Naive thymus-derived CD8-positive, alpha-beta T cell (primary cell): Measurements from ENCODE around the gene KRTAP12-1. TPM values are rescaled to one million over a fixed set of nuclear protein-coding genes. Genes with fewer than 3 reads are reported as not detected.

Experiments
- ATAC-seq, 2 donors: fragments of 150-1000 bp; cut with Tn5 transposase in 1 of 2; sonication (Bioruptor Pico), chemical (Tn5 transposase) in 1 of 2; 1 replicate in 1 of 2; 2 replicates in 1 of 2; pipeline ENCODE4 v1.10.0; 2021; ENCODE audit warnings: mild to moderate bottlenecking in 2 of 2, moderate library complexity in 2 of 2
- POLR2A ChIA-PET: fragments of 350-600 bp; sonication (Branson Sonifier 250); formaldehyde crosslinking; loops from one replicate; lab custom pipeline; 2021; ENCODE audit warnings: antibody characterized with exemption; lab: Charles Lee
- DNase-seq, 10 donors: peaks; one replicate each; pipeline versions ENCODE4 v3.0.0 to v3.0.0-alpha.2; 2020 to 2022
- H3K27ac Mint-ChIP-seq, 10 donors: one replicate each; pipeline ENCODE4 v1.8.0; 2020 to 2022; ENCODE audit warnings: mild to moderate bottlenecking in 10 of 10, mixed read lengths in 10 of 10, moderate library complexity in 4 of 10, inconsistent platforms in 1 of 10
- H3K27me3 Mint-ChIP-seq, 5 donors: one replicate each; pipeline ENCODE4 v1.8.0; 2021 to 2022; ENCODE audit warnings: mixed read lengths in 5 of 5
- H3K36me3 Mint-ChIP-seq, 3 donors: one replicate each; pipeline ENCODE4 v1.8.0; 2020 to 2022; ENCODE audit warnings: mixed read lengths in 3 of 3, mild to moderate bottlenecking in 2 of 3, inconsistent platforms in 1 of 3
- H3K4me1 Mint-ChIP-seq, 4 donors: one replicate each; pipeline ENCODE4 v1.8.0; 2021 to 2022; ENCODE audit warnings: mixed read lengths in 4 of 4
- H3K4me3 Mint-ChIP-seq, 10 donors: one replicate each; pipeline ENCODE4 v1.8.0; 2020 to 2022; ENCODE audit warnings: mild to moderate bottlenecking in 10 of 10, mixed read lengths in 10 of 10, moderate library complexity in 6 of 10, inconsistent platforms in 1 of 10
- H3K9me3 Mint-ChIP-seq, 9 donors: one replicate each; pipeline ENCODE4 v1.8.0; 2020 to 2022; ENCODE audit warnings: mixed read lengths in 9 of 9, mild to moderate bottlenecking in 3 of 9, inconsistent platforms in 1 of 9, moderate library complexity in 1 of 9
- polyA plus RNA-seq, 3 donors: library from polyadenylated mRNA; unstranded; fragments of 300-500 nt; fragmentation: Illumina TruSeq; gene quantifications; one replicate each; pipeline ENCODE4 v1.2.3, GENCODE V29; 2021
- total RNA-seq, 8 experiments: library from RNA in 2 of 8; stranded (reverse) in 2 of 8; gene quantifications; one replicate each; pipeline ENCODE4 v1.2.3 and lab custom pipeline; 2021 to 2026

KRTAP12-1 gene
- total and polyA plus RNA-seq, 5 experiments from 2014 or later: not detected

GRCh38 chr21:44722731-44723130 lies 40.8 kb upstream of the KRTAP12-1 start:
- H3K27ac Mint-ChIP-seq: peak overlapping the region in 9 of 10 donors; percentile 3 to 93 (median 87)
- POLR2A ChIA-PET: interaction anchor here (0.9 to 1.3 kb wide), 3 partner anchors 13 to 68 kb away, joined by 4 to 6 read pairs (median 4); partner anchors contain the start of genes KRTAP12-3 and KRTAP12-4
- peaks cover 5 to 17% (median 13%) of the 10 kb centered on the region in 4 donors for H3K4me1 Mint-ChIP-seq
- H3K9me3 Mint-ChIP-seq: no peaks in the 10 kb centered on the region
- no peak for DNase-seq
- peak in 1 of 2 donors; percentile 9 for ATAC-seq
- peak overlapping the region; percentile 75 to 85 (median 84) for H3K4me3 Mint-ChIP-seq
- H3K27me3 Mint-ChIP-seq: peaks cover 3 to 50% (median 13%) of the 10 kb centered on the region in 5 donors
- no peaks in the 10 kb centered on the region for H3K36me3 Mint-ChIP-seq

- Mint-ChIP-seq H3K27me3 (peaks cover 3 to 54% (median 15%) of the 10 kb centered on the region in 5 donors), H3K9me3 (peaks cover 0 to 7% (median 0%) of the 10 kb centered on the region in 9 donors), H3K4me3 (no peak overlapping the region)
These were observed 38.2 kb upstream of the KRTAP12-1 start for GRCh38 chr21:44720170-44720569.

GRCh38 chr21:44718571-44718970 lies 36.6 kb upstream of the KRTAP12-1 start:
- Mint-ChIP-seq H3K27me3 (peaks cover 13 to 61% (median 31%) of the 10 kb centered on the region in 5 donors), H3K9me3 (peaks cover 0 to 7% (median 0%) of the 10 kb centered on the region in 9 donors), H3K36me3 (peaks cover 0 to 4% (median 0%) of the 10 kb centered on the region in 3 donors), H3K4me1 (peaks cover 10 to 20% (median 16%) of the 10 kb centered on the region in 4 donors), H3K4me3 (no peak overlapping the region), H3K27ac (peak overlapping the region in 2 of 10 donors; percentile 29 to 50)
- DNase-seq (no peak), ATAC-seq (no peak)
- POLR2A ChIA-PET: no interaction called here

More at GRCh38 chr21:44720170-44720569, 38.2 kb upstream of the KRTAP12-1 start:
- peaks cover 5 to 19% (median 14%) of the 10 kb centered on the region in 4 donors for H3K4me1 Mint-ChIP-seq
- H3K27ac Mint-ChIP-seq: no peak overlapping the region
- POLR2A ChIA-PET: no interaction called here
- DNase-seq: no peak
- no peak for ATAC-seq
- H3K36me3 Mint-ChIP-seq: peaks cover 0 to 4% (median 0%) of the 10 kb centered on the region in 3 donors

- H3K4me3 Mint-ChIP-seq: no peak overlapping the region
- POLR2A ChIA-PET: no interaction called here
- peaks cover 0 to 7% (median 0%) of the 10 kb centered on the region in 9 donors for H3K9me3 Mint-ChIP-seq
- H3K36me3 Mint-ChIP-seq: peaks cover 0 to 4% (median 0%) of the 10 kb centered on the region in 3 donors
- ATAC-seq (no peak), DNase-seq (no peak)
- H3K27ac Mint-ChIP-seq: no peak overlapping the region
- peaks cover 17 to 63% (median 36%) of the 10 kb centered on the region in 5 donors for H3K27me3 Mint-ChIP-seq
- peaks cover 7 to 17% (median 12%) of the 10 kb centered on the region in 4 donors for H3K4me1 Mint-ChIP-seq
These were observed 36.1 kb upstream of the KRTAP12-1 start for GRCh38 chr21:44718093-44718492.

- H3K9me3 Mint-ChIP-seq: peaks cover 0 to 7% (median 0%) of the 10 kb centered on the region in 9 donors
- H3K27ac Mint-ChIP-seq: no peak overlapping the region
These were observed 35.0 kb upstream of the KRTAP12-1 start for GRCh38 chr21:44716984-44717383.

GRCh38 chr21:44714905-44715304 lies 32.9 kb upstream of the KRTAP12-1 start:
- H3K36me3 Mint-ChIP-seq: peaks cover 0 to 4% (median 2%) of the 10 kb centered on the region in 3 donors
- POLR2A ChIA-PET: no interaction called here
- H3K4me1 Mint-ChIP-seq: peaks cover 13 to 27% (median 22%) of the 10 kb centered on the region in 4 donors
- H3K4me3 Mint-ChIP-seq: peak overlapping the region in 1 of 10 donors; percentile 15
- peak overlapping the region in 3 of 10 donors; percentile 38 to 51 (median 47) for H3K27ac Mint-ChIP-seq
- H3K9me3 Mint-ChIP-seq: peaks cover 0 to 7% (median 0%) of the 10 kb centered on the region in 9 donors
- H3K27me3 Mint-ChIP-seq: peaks cover 30 to 68% (median 61%) of the 10 kb centered on the region in 5 donors
- no peak for DNase-seq
- ATAC-seq: no peak

More at GRCh38 chr21:44716984-44717383, 35.0 kb upstream of the KRTAP12-1 start:
- Mint-ChIP-seq H3K4me1 (peaks cover 6 to 10% (median 8%) of the 10 kb centered on the region in 4 donors), H3K4me3 (no peak overlapping the region), H3K27me3 (peaks cover 19 to 59% (median 47%) of the 10 kb centered on the region in 5 donors), H3K36me3 (peaks cover 0 to 4% (median 0%) of the 10 kb centered on the region in 3 donors)
- DNase-seq: no peak
- POLR2A ChIA-PET: no interaction called here
- no peak for ATAC-seq

GRCh38 chr21:44713846-44714245 lies 31.9 kb upstream of the KRTAP12-1 start:
- H3K27me3 Mint-ChIP-seq: peaks cover 36 to 75% (median 63%) of the 10 kb centered on the region in 5 donors
- POLR2A ChIA-PET: no interaction called here
- H3K4me1 Mint-ChIP-seq: peaks cover 18 to 36% (median 30%) of the 10 kb centered on the region in 4 donors
- DNase-seq (no peak), ATAC-seq (no peak)
- peaks cover 0 to 8% (median 2%) of the 10 kb centered on the region in 9 donors for H3K9me3 Mint-ChIP-seq
- H3K4me3 Mint-ChIP-seq: no peak overlapping the region
- peaks cover 0 to 6% (median 2%) of the 10 kb centered on the region in 3 donors for H3K36me3 Mint-ChIP-seq
- H3K27ac Mint-ChIP-seq: peak overlapping the region in 1 of 10 donors; percentile 62

GRCh38 chr21:44713130-44713529 lies 31.2 kb upstream of the KRTAP12-1 start:
- DNase-seq: no peak
- POLR2A ChIA-PET: no interaction called here
- Mint-ChIP-seq H3K27ac (no peak overlapping the region), H3K4me3 (no peak overlapping the region), H3K9me3 (peaks cover 0 to 10% (median 2%) of the 10 kb centered on the region in 9 donors), H3K36me3 (peaks cover 0 to 6% (median 2%) of the 10 kb centered on the region in 3 donors), H3K4me1 (peaks cover 21 to 42% (median 32%) of the 10 kb centered on the region in 4 donors), H3K27me3 (peaks cover 36 to 75% (median 60%) of the 10 kb centered on the region in 5 donors)
- ATAC-seq: no peak

- peaks cover 21 to 46% (median 36%) of the 10 kb centered on the region in 4 donors for H3K4me1 Mint-ChIP-seq
- ATAC-seq (no peak), DNase-seq (peak in 1 of 10 donors; percentile 10)
- peak overlapping the region in 1 of 10 donors; percentile 14 for H3K4me3 Mint-ChIP-seq
- H3K9me3 Mint-ChIP-seq: peaks cover 0 to 11% (median 3%) of the 10 kb centered on the region in 9 donors
- POLR2A ChIA-PET: interaction anchor here (0.6 to 0.8 kb wide), 2 partner anchors 61 to 89 kb away, joined by 3 to 4 read pairs; no protein-coding TSS in a partner anchor
- H3K27me3 Mint-ChIP-seq: peaks cover 36 to 80% (median 58%) of the 10 kb centered on the region in 5 donors
- no peak overlapping the region for H3K27ac Mint-ChIP-seq
- peaks cover 0 to 6% (median 2%) of the 10 kb centered on the region in 3 donors for H3K36me3 Mint-ChIP-seq
These were observed 30.5 kb upstream of the KRTAP12-1 start for GRCh38 chr21:44712203-44713028.

GRCh38 chr21:44711327-44712202 lies 29.6 kb upstream of the KRTAP12-1 start, which contains the start of gene TSPEAR:
TSPEAR (minus strand) TSS chr21:44711572; CDS start chr21:44711514, 58 bp downstream.
- Mint-ChIP-seq H3K9me3 (peaks cover 0 to 11% (median 3%) of the 10 kb centered on the region in 9 donors), H3K4me1 (peaks cover 21 to 49% (median 36%) of the 10 kb centered on the region in 4 donors), H3K4me3 (peak within 1 kb of the TSS; percentile 50 to 86 (median 72)), H3K27me3 (peaks cover 38 to 88% (median 59%) of the 10 kb centered on the region in 5 donors), H3K36me3 (peaks cover 0 to 6% (median 2%) of the 10 kb centered on the region in 3 donors), H3K27ac (peak within 1 kb of the TSS in 8 of 10 donors; percentile 10 to 86 (median 66))
- DNase-seq: no peak
- ATAC-seq: peak; percentile 21 to 42
- POLR2A ChIA-PET: interaction anchor here (0.6 to 1.1 kb wide), 3 partner anchors 53 to 90 kb away, joined by 3 to 4 read pairs (median 3); no protein-coding TSS in a partner anchor

- DNase-seq: peak in 3 of 10 donors; percentile 20 to 24 (median 23)
- ATAC-seq: peak; percentile 42 to 54
- peaks cover 21 to 49% (median 38%) of the 10 kb centered on the region in 4 donors for H3K4me1 Mint-ChIP-seq
- POLR2A ChIA-PET: interaction anchor here (1.1 kb wide), 1 partner anchor 52 kb away, joined by 3 read pairs; no protein-coding TSS in a partner anchor
- H3K9me3 Mint-ChIP-seq: peaks cover 0 to 13% (median 3%) of the 10 kb centered on the region in 9 donors
- H3K27me3 Mint-ChIP-seq: peaks cover 41 to 95% (median 61%) of the 10 kb centered on the region in 5 donors
- peak overlapping the region in 4 of 10 donors; percentile 11 to 86 (median 55) for H3K27ac Mint-ChIP-seq
- peaks cover 3 to 7% (median 5%) of the 10 kb centered on the region in 3 donors for H3K36me3 Mint-ChIP-seq
- H3K4me3 Mint-ChIP-seq: peak overlapping the region; percentile 50 to 86 (median 72)
These were observed 28.9 kb upstream of the KRTAP12-1 start for GRCh38 chr21:44710756-44711326.
